ENCODE measurements around the gene FSTL4.

Gene FSTL4

GRCh38 chr5:133203317-133204305, 408.7 kb downstream of the FSTL4 start:
- DNase-seq (ENCODE audit: low read depth in 1 of 2, low spot score in 1 of 2) = no peak

- DNase-seq (ENCODE audit: low read depth in 1 of 2, low spot score in 1 of 2) = no peak
These were observed 410.2 kb downstream of the FSTL4 start for GRCh38 chr5:133202066-133202665.

- DNase-seq (ENCODE audit: low read depth in 1 of 2, low spot score in 1 of 2) = no peak
These were observed 411.0 kb downstream of the FSTL4 start for GRCh38 chr5:133201310-133201709.

- DNase-seq (ENCODE audit: low read depth in 1 of 2, low spot score in 1 of 2) = no peak
These were observed 412.1 kb downstream of the FSTL4 start for GRCh38 chr5:133200256-133200655.

- no peak for DNase-seq (ENCODE audit: low read depth in 1 of 2, low spot score in 1 of 2)
These were observed 412.7 kb downstream of the FSTL4 start for GRCh38 chr5:133199417-133200178.

GRCh38 chr5:133198511-133198910, 413.8 kb downstream of the FSTL4 start:
- no peak for DNase-seq (ENCODE audit: low read depth in 1 of 2, low spot score in 1 of 2)

- no peak for DNase-seq (ENCODE audit: low read depth in 1 of 2, low spot score in 1 of 2)
These were observed 415.8 kb downstream of the FSTL4 start for GRCh38 chr5:133196441-133197085.

GRCh38 chr5:133195250-133195649, 417.1 kb downstream of the FSTL4 start:
- DNase-seq (ENCODE audit: low read depth in 1 of 2, low spot score in 1 of 2) = no peak

- no peak for DNase-seq (ENCODE audit: low read depth in 1 of 2, low spot score in 1 of 2)
These were observed 418.5 kb downstream of the FSTL4 start for GRCh38 chr5:133193794-133194193.

- DNase-seq (ENCODE audit: low read depth in 1 of 2, low spot score in 1 of 2) = no peak
These were observed 419.6 kb downstream of the FSTL4 start for GRCh38 chr5:133192716-133193115.

GRCh38 chr5:133189881-133190280, 422.5 kb downstream of the FSTL4 start:
- no peak for DNase-seq (ENCODE audit: low read depth in 1 of 2, low spot score in 1 of 2)

GRCh38 chr5:133179405-133179804, 432.9 kb downstream of the FSTL4 start:
- DNase-seq (ENCODE audit: low read depth in 1 of 2, low spot score in 1 of 2) = no peak

GRCh38 chr5:133170756-133171387, 441.5 kb downstream of the FSTL4 start:
- peak; percentile 6 to 53 for DNase-seq (ENCODE audit: low read depth in 1 of 2, low spot score in 1 of 2)

GRCh38 chr5:133164759-133165158, 447.6 kb downstream of the FSTL4 start:
- no peak for DNase-seq (ENCODE audit: low read depth in 1 of 2, low spot score in 1 of 2)

- no peak for DNase-seq (ENCODE audit: low read depth in 1 of 2, low spot score in 1 of 2)
These were observed 448.5 kb downstream of the FSTL4 start for GRCh38 chr5:133163839-133164238.

- no peak for DNase-seq (ENCODE audit: low read depth in 1 of 2, low spot score in 1 of 2)
These were observed 452.8 kb downstream of the FSTL4 start for GRCh38 chr5:133159543-133159942.

- no peak for DNase-seq (ENCODE audit: low read depth in 1 of 2, low spot score in 1 of 2)
These were observed 456.9 kb downstream of the FSTL4 start for GRCh38 chr5:133155326-133155969.

GRCh38 chr5:133154274-133155075, 457.9 kb downstream of the FSTL4 start:
- DNase-seq (ENCODE audit: low read depth in 1 of 2, low spot score in 1 of 2) = no peak

GRCh38 chr5:133150909-133151544, 461.3 kb downstream of the FSTL4 start:
- DNase-seq (ENCODE audit: low read depth in 1 of 2, low spot score in 1 of 2) = no peak

Measured in activated T-helper 1 cell treated with anti-CD3 and anti-CD28 coated beads, Interleukin-2, amount 50 U/mL, for 16 hours (primary cell).